H1 (cell line): ENCODE measurements around the gene NOB1. TPM values are rescaled to one million over a fixed set of nuclear protein-coding genes. Genes with fewer than 3 reads are reported as not detected.
A peak's percentile ranks its signal among the peaks of the same experiment; 100 is the strongest.

Experiments used
- CTCF ChIA-PET: fragments of 300-600 bp; sonication (Branson Sonifier 250); formaldehyde crosslinking; loops from one replicate; lab custom pipeline; 2021; ENCODE audit not compliant: partially characterized antibody; lab: Charles Lee
- POLR2A ChIA-PET: fragments of 300-600 bp; sonication (Branson Sonifier 250); formaldehyde crosslinking; loops from one replicate; lab custom pipeline; 2021; ENCODE audit warnings: inconsistent platforms; ENCODE audit not compliant: partially characterized antibody; lab: Charles Lee
- DNase-seq, 2 experiments: peaks; one replicate each; pipeline versions ENCODE4 v3.0.0 to v3.0.0-alpha.2; 2010 to 2022; ENCODE audit warnings: low spot score in 2 of 2, low read depth in 1 of 2, mixed read lengths in 1 of 2
- FAIRE-seq: peaks from 2 replicates; lab custom pipeline; 2011; peaks lifted over from hg19 to GRCh38; lab: Jason Lieb, UNC
- H2AFZ ChIP-seq: 2 replicates; pipeline ENCODE4 v1.8.1; 2012; ENCODE audit warnings: low read length, inconsistent platforms
- H2AK5ac ChIP-seq: 2 replicates; pipeline ENCODE4 v1.6.1; 2013; ENCODE audit warnings: low read depth, low read length
- H2BK120ac ChIP-seq: replicated peaks from 2 replicates; pipeline ENCODE3; 2013; ENCODE audit warnings: low read depth, low read length, inconsistent platforms
- H2BK12ac ChIP-seq: 2 replicates; pipeline ENCODE4 v1.6.1; 2013; ENCODE audit warnings: low read depth, low read length
- H2BK15ac ChIP-seq: 2 replicates; pipeline ENCODE4 v1.6.1; 2013; ENCODE audit warnings: low read length
- H2BK20ac ChIP-seq: 2 replicates; pipeline ENCODE4 v1.6.1; 2013; ENCODE audit warnings: low read length
- H2BK5ac ChIP-seq: 2 replicates; pipeline ENCODE4 v1.6.1; 2013; ENCODE audit warnings: low read depth, low read length
- H3K14ac ChIP-seq: 2 replicates; pipeline ENCODE4 v1.6.1; 2013; ENCODE audit warnings: inconsistent platforms; ENCODE audit not compliant: insufficient read length
- H3K18ac ChIP-seq: 2 replicates; pipeline ENCODE4 v1.6.1; 2013; ENCODE audit warnings: low read length; ENCODE audit errors: extremely low read depth
- H3K23ac ChIP-seq: 2 replicates; pipeline ENCODE4 v1.6.1; 2013; ENCODE audit warnings: inconsistent platforms; ENCODE audit not compliant: insufficient read length
- H3K23me2 ChIP-seq: 2 replicates; pipeline ENCODE4 v1.6.1; 2013; ENCODE audit warnings: low read depth, low read length
- H3K27ac ChIP-seq: 2 replicates; pipeline ENCODE4 v1.6.1; 2011; ENCODE audit warnings: low read depth, low read length, inconsistent platforms
- H3K27me3 ChIP-seq, 4 experiments: replicated peaks in 1 of 4; 1 replicate in 1 of 4; 2 replicates in 3 of 4; pipeline versions ENCODE4 v1.6.1 to v1.8.1; 2011 to 2013; ENCODE audit warnings: low read length in 3 of 4, mild to moderate bottlenecking in 3 of 4, inconsistent platforms in 2 of 4, mixed read lengths in 2 of 4, moderate library complexity in 1 of 4; ENCODE audit not compliant: control insufficient read depth in 3 of 4, insufficient read depth in 3 of 4; ENCODE audit errors: extremely low read depth in 1 of 4
- H3K36me3 ChIP-seq, 4 experiments: 2 replicates each; pipeline versions ENCODE4 v1.6.1 to v1.8.1; 2011 to 2013; ENCODE audit warnings: mild to moderate bottlenecking in 4 of 4, low read length in 3 of 4, moderate library complexity in 2 of 4, control low read depth in 1 of 4, inconsistent platforms in 1 of 4; ENCODE audit not compliant: insufficient read depth in 4 of 4, control insufficient read depth in 2 of 4
- H3K4ac ChIP-seq: replicated peaks from 2 replicates; pipeline ENCODE3; 2013; ENCODE audit warnings: low read length, low read depth, mixed read lengths, inconsistent platforms; ENCODE audit not compliant: insufficient read length
- H3K4me1 ChIP-seq, 4 experiments: replicated peaks in 1 of 4; 1 replicate in 1 of 4; 2 replicates in 3 of 4; pipeline versions ENCODE4 v1.6.1 to v1.8.1; 2011 to 2013; ENCODE audit warnings: low read length in 3 of 4, inconsistent platforms in 2 of 4, mixed read lengths in 1 of 4; ENCODE audit not compliant: insufficient read depth in 4 of 4, control insufficient read depth in 3 of 4
- H3K4me2 ChIP-seq, 2 experiments: 2 replicates each; pipeline versions ENCODE4 v1.6.1 to v1.8.1; 2011 to 2013; ENCODE audit warnings: low read depth in 2 of 2, low read length in 2 of 2, control low read depth in 1 of 2, inconsistent platforms in 1 of 2, mild to moderate bottlenecking in 1 of 2; ENCODE audit not compliant: insufficient read depth in 1 of 2
- H3K4me3 ChIP-seq, 4 experiments: fragments of 200-600, 300-600 bp in 1 of 4; sonication (generic), shearing (Covaris generic), sonication (Bioruptor Twin) in 1 of 4; 2 replicates each; pipeline versions ENCODE4 v1.5.1 to v1.8.1; 2011 to 2016; ENCODE audit warnings: low read length in 4 of 4, low read depth in 3 of 4, control low read depth in 2 of 4, inconsistent platforms in 2 of 4, mild to moderate bottlenecking in 2 of 4, mixed read lengths in 1 of 4, moderate library complexity in 1 of 4; ENCODE audit not compliant: insufficient read depth in 2 of 4; ENCODE audit errors: extremely low read depth in 1 of 4
- H3K56ac ChIP-seq: replicated peaks from 2 replicates; pipeline ENCODE3; 2013; ENCODE audit warnings: low read depth, mild to moderate bottlenecking, mixed read lengths, low read length, inconsistent platforms; ENCODE audit not compliant: insufficient read length
- H3K79me1 ChIP-seq: 2 replicates; pipeline ENCODE4 v1.6.1; 2013; ENCODE audit warnings: low read depth, low read length, control low read depth
- H3K79me2 ChIP-seq, 2 experiments: 2 replicates each; pipeline versions ENCODE4 v1.6.1 to v1.8.1; 2012 to 2013; ENCODE audit warnings: low read length in 2 of 2, mild to moderate bottlenecking in 2 of 2, inconsistent platforms in 1 of 2; ENCODE audit not compliant: insufficient read depth in 2 of 2, control insufficient read depth in 1 of 2
- H3K9ac ChIP-seq, 4 experiments: replicated peaks in 1 of 4; 1 replicate in 1 of 4; 2 replicates in 3 of 4; pipeline versions ENCODE4 v1.6.1 to v1.8.1; 2011 to 2013; ENCODE audit warnings: low read depth in 3 of 4, low read length in 3 of 4, control low read depth in 2 of 4, mild to moderate bottlenecking in 2 of 4, moderate library complexity in 2 of 4, inconsistent platforms in 1 of 4; ENCODE audit errors: extremely low read depth in 1 of 4
- H3K9me3 ChIP-seq, 2 experiments: 2 replicates each; pipeline versions ENCODE4 v1.6.1 to v1.8.1; 2012 to 2013; ENCODE audit warnings: mild to moderate bottlenecking in 2 of 2, moderate library complexity in 2 of 2, control low read depth in 1 of 2, inconsistent platforms in 1 of 2, low read depth in 1 of 2, low read length in 1 of 2, mixed read lengths in 1 of 2; ENCODE audit not compliant: insufficient read depth in 2 of 2
- H4K20me1 ChIP-seq, 2 experiments: replicated peaks in 1 of 2; 2 replicates each; pipeline versions ENCODE3 to v1.8.1; 2011 to 2013; ENCODE audit warnings: inconsistent platforms in 2 of 2, low read length in 2 of 2, mild to moderate bottlenecking in 1 of 2; ENCODE audit not compliant: insufficient read depth in 2 of 2, control insufficient read depth in 1 of 2
- H4K5ac ChIP-seq: 2 replicates; pipeline ENCODE4 v1.6.1; 2013; ENCODE audit warnings: low read length, low read depth, mixed read lengths, inconsistent platforms; ENCODE audit not compliant: insufficient read length
- H4K8ac ChIP-seq: 2 replicates; pipeline ENCODE4 v1.8.0; 2013; ENCODE audit warnings: mild to moderate bottlenecking, moderate library complexity, low read length, inconsistent platforms; ENCODE audit not compliant: insufficient read depth; ENCODE audit errors: extremely low read depth
- H4K91ac ChIP-seq: replicated peaks from 2 replicates; pipeline ENCODE3; 2013; ENCODE audit warnings: low read length, mixed read lengths, inconsistent platforms; ENCODE audit not compliant: insufficient read length
- BACH1 ChIP-seq: IDR thresholded peaks from 2 replicates; pipeline ENCODE4 v1.6.1; 2012; ENCODE audit warnings: low read length, improper control_type of control experiment
- BCL11A ChIP-seq, 2 experiments: IDR thresholded peaks; one replicate each; pipeline ENCODE4 v1.6.1; 2011; ENCODE audit warnings: low read depth in 2 of 2, low read length in 2 of 2, mild to moderate bottlenecking in 2 of 2
- CTBP2 ChIP-seq: IDR thresholded peaks from 2 replicates; pipeline ENCODE4 v1.7.0; 2011; ENCODE audit warnings: borderline replicate concordance, mild to moderate bottlenecking, moderate library complexity, mixed read lengths, low read length; ENCODE audit not compliant: insufficient read depth, insufficient read length
- HDAC6 ChIP-seq: IDR thresholded peaks from one replicate; pipeline ENCODE4 v1.7.1; 2012; ENCODE audit warnings: low read depth, mild to moderate bottlenecking, inconsistent platforms, low read length, moderate library complexity
- NANOG ChIP-seq: IDR thresholded peaks from 2 replicates; pipeline ENCODE4 v1.6.1; 2011; ENCODE audit warnings: low read length, low read depth, mild to moderate bottlenecking, inconsistent platforms; ENCODE audit not compliant: insufficient read depth, poor library complexity, severe bottlenecking
- POU5F1 ChIP-seq: IDR thresholded peaks from 2 replicates; pipeline ENCODE4 v1.6.1; 2011; ENCODE audit warnings: low read depth, mild to moderate bottlenecking, low read length, moderate library complexity
- SAP30 ChIP-seq: fragments of 300-600 bp; sonication (generic); IDR thresholded peaks from 2 replicates; pipeline ENCODE4 v1.7.1; 2012; ENCODE audit warnings: low read length, moderate library complexity, mild to moderate bottlenecking, inconsistent platforms; ENCODE audit not compliant: insufficient read depth, insufficient replicate concordance
- SP2 ChIP-seq: IDR thresholded peaks from 2 replicates; pipeline ENCODE4 v1.6.1; 2012; ENCODE audit warnings: mild to moderate bottlenecking, low read length, inconsistent platforms
- SRF ChIP-seq: IDR thresholded peaks from 2 replicates; pipeline ENCODE4 v1.6.1; 2011; ENCODE audit warnings: mild to moderate bottlenecking, low read depth, low read length, moderate library complexity
- TAF7 ChIP-seq: optimal IDR thresholded peaks from 2 replicates; pipeline ENCODE3; 2011; ENCODE audit warnings: low read depth, mild to moderate bottlenecking, inconsistent platforms, low read length, moderate library complexity, borderline replicate concordance
- WGBS, 2 experiments: shearing (Covaris generic) in 1 of 2; methylation state at CpG; one replicate each; pipeline versions ENCODE4 v1.1.6 to v1.1.7; 2013 to 2015; ENCODE audit warnings: low lambda C conversion rate in 2 of 2, mixed read lengths in 2 of 2, inconsistent platforms in 1 of 2, low coverage in 1 of 2, missing lambda C conversion rate in 1 of 2; ENCODE audit not compliant: insufficient replicate concordance in 2 of 2, insufficient coverage in 1 of 2, insufficient read length in 1 of 2; ENCODE audit errors: extremely low coverage in 1 of 2, missing lambda C conversion rate in 1 of 2; 5-methylcytosine and 5-hydroxymethylcytosine counted together
- polyA plus RNA-seq, 7 experiments: library from polyadenylated mRNA; depleted of rRNA in 3 of 7; stranded (reverse) in 5 of 7; unstranded in 2 of 7; fragments of >200 nt in 5 of 7; fragments of 200-250 nt in 2 of 7; gene quantifications; 1 replicate in 5 of 7; 2 replicates in 1 of 7; 4 replicates in 1 of 7; pipeline versions ENCODE4 v1.2.1 to v1.2.3, GENCODE V29; 2011 to 2013; ENCODE audit warnings: missing spikeins in 2 of 7, mixed read lengths in 2 of 7
- total RNA-seq: library from RNA; stranded (reverse); fragmentation: NEBNext Ultra II Directional; extraction: Animal tissue kit (Norgen Biotek cat#: 25700); gene quantifications from 2 replicates; pipeline ENCODE4 v1.2.1, GENCODE V29; 2021

Gene NOB1
- total and polyA plus RNA-seq, 2 of the 8 experiments (the other 6 are each of a cell fraction or from before 2014, with no cell fraction given): 88.2 to 108 TPM

- Histone ChIP-seq H3K79me2 (no peaks in the 10 kb centered on the region), H3K4me1 (peaks cover 3 to 7% (median 6%) of the 10 kb centered on the region in 4 experiments; a peak in 6 of 7 replicates), H3K27ac (peak overlapping the region; percentile 88), H3K4me3 (peak overlapping the region; percentile 49 to 65 (median 60)), H4K5ac (peak overlapping the region; percentile 49), H3K23me2 (peaks cover 8% of the 10 kb centered on the region; the same call in 1 of the 2 replicates), H3K23ac (no peak overlapping the region), H2BK120ac (no peak overlapping the region), H3K9ac (peak overlapping the region in 3 of 4 experiments; percentile 35 to 62 (median 44); a peak in 5 of 7 replicates), H2BK20ac (no peak overlapping the region), H3K14ac (no peak overlapping the region), H2AK5ac (no peak overlapping the region), H3K56ac (no peak overlapping the region), H3K36me3 (no peaks in the 10 kb centered on the region), H3K4me2 (peak overlapping the region; percentile 86), H2BK12ac (peak overlapping the region; percentile 84), H4K8ac (peak overlapping the region; percentile 72; the same call in 1 of the 2 replicates), H3K79me1 (0 out of 2 replicates have a peak, but pooled peaks cover 2% of the 10 kb centered on the region), H3K4ac (no peak overlapping the region), H2BK15ac (no peak overlapping the region), H2BK5ac (peak overlapping the region; percentile 82; the same call in 1 of the 2 replicates), H2AFZ (peak overlapping the region; percentile 29; the same call in 1 of the 2 replicates), H4K91ac (peak overlapping the region; percentile 29), H3K18ac (peak overlapping the region; percentile 88), H3K9me3 (no peaks in the 10 kb centered on the region), H3K27me3 (no peaks in the 10 kb centered on the region), H4K20me1 (no peaks in the 10 kb centered on the region)
- DNase-seq: no peak
- WGBS, 2 experiments: 69% methylated on average over 32 of the region's 32 CpGs; no CpG with 5 or more reads in 1 of the 2 experiments
- CTCF ChIA-PET: interaction anchor here (0.8 to 13.1 kb wide), 8 partner anchors 14 to 204 kb away, joined by 3 to 88 read pairs (median 4); partner anchors contain the start of gene NOB1
- FAIRE-seq: no peak
- POLR2A ChIA-PET: interaction anchor here (0.7 to 9.9 kb wide), 13 partner anchors 10 to 395 kb away, joined by 3 to 83 read pairs (median 5); partner anchors contain the start of genes NOB1, TERF2 and WWP2
- TF ChIP-seq POU5F1 (no peak), NANOG (no peak), BCL11A (IDR thresholded peaks at IDR 0.05; ENCODE audit: low read depth in 2 of 2, low read length in 2 of 2) (no peak), SRF (no peak), SAP30 (no peak), BACH1 (peak; percentile 31; the same call in 1 of the 2 replicates), HDAC6 (no peak), SP2 (no peak), TAF7 (peak; percentile 29), CTBP2 (no peak)
These were observed 29.0 kb downstream of the NOB1 start for GRCh38 chr16:69725480-69726312.
